Ovary (tissue), 9 donors: ENCODE measurements around the gene SCAPER. TPM values are rescaled to one million over a fixed set of nuclear protein-coding genes. Genes with fewer than 3 reads are reported as not detected.

Source experiments
- DNase-seq, 5 donors: peaks; one replicate each; pipeline ENCODE4 v3.0.0-alpha.2; 2019 to 2020
- H3K27ac ChIP-seq, 2 donors: fragments of 200-600 bp; one replicate each; pipeline versions ENCODE4 v1.5.1 to v1.8.0; 2019 to 2022
- H3K27me3 ChIP-seq: fragments of 200-600 bp; one replicate; pipeline ENCODE4 v1.8.0; 2022
- H3K36me3 ChIP-seq: fragments of 200-600 bp; sonication (generic); one replicate; pipeline ENCODE4 v1.5.1; 2019
- H3K4me1 ChIP-seq: one replicate; pipeline ENCODE4 v1.8.1; 2013; ENCODE audit warnings: mild to moderate bottlenecking, moderate library complexity; ENCODE audit not compliant: insufficient read depth
- H3K4me3 ChIP-seq: fragments of 200-600 bp; sonication (generic); one replicate; pipeline ENCODE4 v1.5.1; 2017
- H3K9me3 ChIP-seq, 2 donors: fragments of 200-600 bp in 1 of 2; sonication (generic) in 1 of 2; one replicate each; pipeline versions ENCODE4 v1.5.1 to v1.8.1; 2013 to 2019; ENCODE audit warnings: mild to moderate bottlenecking in 1 of 2, moderate library complexity in 1 of 2
- CTCF ChIP-seq, 3 donors: fragments of 450-650 bp in 2 of 3; fragments of 200-600 bp in 1 of 3; IDR thresholded peaks; one replicate each; pipeline versions ENCODE4 v1.5.1 to v1.8.0; 2016 to 2022; ENCODE audit warnings: antibody characterized with exemption in 3 of 3, mild to moderate bottlenecking in 1 of 3
- EP300 ChIP-seq: sonication (generic); formaldehyde crosslinking; IDR thresholded peaks from one replicate; pipeline ENCODE4 v1.6.1; 2017; ENCODE audit warnings: antibody characterized with exemption
- POLR2A ChIP-seq: fragments of 450-650 bp; IDR thresholded peaks from one replicate; pipeline ENCODE4 v1.6.1; 2017; ENCODE audit warnings: antibody characterized with exemption, mild to moderate bottlenecking, moderate library complexity
- WGBS, 3 donors: extraction: QIAGEN DNeasy Blood & Tissue Kit in 1 of 3; methylation state at CpG; one replicate each; pipeline versions ENCODE4 v1.1.5 to v1.1.7; 2013 to 2017; 5-methylcytosine and 5-hydroxymethylcytosine counted together
- intact Hi-C, 4 donors: fragments of 100-400 bp; cut with DNase I; formaldehyde crosslinking; loops; one replicate each; pipeline versions ENCODE4 v1.11.0 to v1.15.1; 2022 to 2023
- polyA plus RNA-seq, 2 donors: library from polyadenylated mRNA; stranded (reverse); fragments of 200-250 nt in 1 of 2; fragments of 350-450 nt in 1 of 2; fragmentation: Illumina TruSeq in 1 of 2; extraction: RNeasy Lipid Tissue Mini Kit (QIAGEN cat#74804) in 1 of 2; gene quantifications; one replicate each; pipeline ENCODE4 v1.2.3, GENCODE V29; 2013 to 2014
- total RNA-seq, 7 donors: library from RNA; depleted of rRNA in 2 of 7; stranded (reverse); fragments of >200 nt in 2 of 7; fragmentation: NEBNext Ultra II Directional in 3 of 7; extraction: Animal tissue kit (Norgen Biotek cat#: 25700) in 3 of 7; gene quantifications; one replicate each; pipeline versions ENCODE4 v1.1.0 to v1.2.4, GENCODE V29; 2016 to 2023
- donor health status: DM: no; HTN: no; CAD: no; lungs with moderate emphysema.
- donor health status: DM: no; HTN: no; CAD: no.
- donor health status: Bipolar disorder and iron deficiency.
- donor health status: DM: yes; HTN: yes; CAD: no.
- donor health status: DM: no; HTN: no; CAD: no.
- donor health status: DM: yes; HTN: yes; CAD: no.

SCAPER gene
- total and polyA plus RNA-seq, 9 donors, result 13.7 to 45.8 (median 27.9) TPM

DNA sequence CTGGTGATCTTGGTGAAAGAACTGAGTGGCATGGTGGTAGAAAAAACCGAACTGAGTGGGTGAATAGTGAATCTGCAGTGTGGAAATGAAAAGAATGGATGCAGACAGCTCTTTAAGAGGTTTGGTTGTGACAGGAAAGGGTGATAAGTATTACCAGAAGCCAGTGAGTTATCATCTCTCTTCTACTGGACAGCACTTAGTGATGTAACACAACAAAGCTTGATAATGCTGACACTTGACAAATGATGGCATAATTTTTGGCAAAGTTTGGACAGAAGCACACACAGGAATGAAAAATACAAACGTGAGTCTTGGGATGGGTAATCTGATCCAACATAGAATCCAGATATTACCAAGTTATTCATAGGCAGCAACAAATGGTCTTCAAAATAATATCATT is 456.4 kb downstream of the SCAPER start:
- Histone ChIP-seq H3K4me3 (no peak overlapping the region), H3K27ac (no peak overlapping the region), H3K36me3 (no peaks in the 10 kb centered on the region), H3K4me1 (no peaks in the 10 kb centered on the region), H3K27me3 (no peaks in the 10 kb centered on the region), H3K9me3 (no peaks in the 10 kb centered on the region)
- TF ChIP-seq EP300, result no peak
- no peak for TF ChIP-seq CTCF (IDR thresholded peaks at IDR 0.05)
- TF ChIP-seq POLR2A, result no peak
- no peak for DNase-seq
- intact Hi-C loops, result no loop called here
- 58 to 67% (median 64%) methylated on average over 2 of the region's 2 CpGs for WGBS, 3 donors

DNA sequence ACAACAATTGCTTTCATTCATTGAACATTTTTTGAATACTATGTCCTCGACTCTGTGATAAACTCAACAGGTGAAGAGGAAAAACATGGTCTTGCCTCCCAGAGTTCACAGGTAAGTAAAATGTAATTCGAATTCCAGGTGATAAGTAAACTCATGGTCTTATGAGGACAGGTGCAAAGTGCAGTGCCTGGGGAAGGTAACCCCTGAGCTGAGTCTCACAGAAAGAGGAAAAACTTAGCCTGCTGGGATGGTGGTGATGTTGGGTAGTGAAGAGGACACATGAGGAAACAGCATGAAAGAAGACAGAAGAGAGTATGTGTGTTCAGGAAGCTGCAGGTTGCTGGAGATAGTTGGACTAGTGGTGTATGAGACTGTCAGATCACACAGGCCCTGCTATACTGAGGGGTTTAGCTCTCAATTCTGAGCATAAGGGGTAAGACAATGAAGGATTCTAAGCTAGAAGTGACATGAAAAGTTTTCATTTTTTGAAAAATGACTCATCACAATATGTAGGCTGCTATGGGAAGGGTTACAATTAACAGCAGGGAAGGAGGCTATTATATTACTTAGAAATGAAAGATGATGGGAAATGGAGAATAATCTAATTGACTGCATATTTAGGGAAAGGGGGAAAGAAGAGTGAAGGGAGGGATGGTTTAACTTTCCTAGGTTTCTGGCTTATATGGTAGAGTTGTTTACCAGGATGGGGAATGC is 457.3 kb downstream of the SCAPER start:
- H3K4me3 ChIP-seq, result no peak overlapping the region
- no peaks in the 10 kb centered on the region for H3K4me1 ChIP-seq
- DNase-seq, result no peak
- no peak for TF ChIP-seq POLR2A
- TF ChIP-seq EP300, result no peak
- no peak for TF ChIP-seq CTCF (IDR thresholded peaks at IDR 0.05)
- intact Hi-C loops, result no loop called here
- WGBS, 3 donors, result 92 to 95% (median 93%) methylated on average over 2 of the region's 2 CpGs
- no peaks in the 10 kb centered on the region for H3K36me3 ChIP-seq
- H3K9me3 ChIP-seq, result no peaks in the 10 kb centered on the region
- H3K27me3 ChIP-seq, result no peaks in the 10 kb centered on the region
- H3K27ac ChIP-seq, result no peak overlapping the region

- no peaks in the 10 kb centered on the region for H3K9me3 ChIP-seq
- H3K27me3 ChIP-seq, result no peaks in the 10 kb centered on the region
- H3K36me3 ChIP-seq, result no peaks in the 10 kb centered on the region
- no peak overlapping the region for H3K4me3 ChIP-seq
- no peak for TF ChIP-seq POLR2A
- no peak for TF ChIP-seq CTCF (IDR thresholded peaks at IDR 0.05)
- no peak for TF ChIP-seq EP300
- intact Hi-C loops, result no loop called here
- H3K4me1 ChIP-seq, result no peaks in the 10 kb centered on the region
- no peak for DNase-seq
- WGBS, 3 donors, result 64 to 79% (median 68%) methylated on average over 3 of the region's 3 CpGs
- no peak overlapping the region for H3K27ac ChIP-seq
Observed at GRCh38 chr15:76440441-76440840, 464.7 kb downstream of the SCAPER start.

DNA sequence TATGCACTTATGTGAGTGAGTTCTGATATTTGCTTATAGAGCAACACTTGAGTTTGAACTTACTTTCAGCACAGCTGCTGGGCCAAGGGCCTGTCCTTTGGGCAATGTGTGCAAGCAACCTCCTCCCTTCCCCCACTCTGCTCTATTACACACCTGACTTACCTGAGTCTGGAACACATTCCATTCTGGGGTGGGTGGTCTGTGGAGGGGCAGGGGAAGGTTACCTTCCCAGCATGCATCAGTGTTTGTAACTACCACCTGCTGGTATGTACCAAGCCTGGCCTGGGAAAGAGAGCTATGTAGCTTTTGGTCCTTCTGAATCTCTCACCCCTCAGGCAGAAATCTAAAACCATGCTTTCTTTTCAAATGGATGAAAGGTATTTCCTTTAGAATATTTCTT is 465.6 kb downstream of the SCAPER start:
- H3K27me3 ChIP-seq, result no peaks in the 10 kb centered on the region
- no peaks in the 10 kb centered on the region for H3K36me3 ChIP-seq
- H3K27ac ChIP-seq, result no peak overlapping the region
- TF ChIP-seq CTCF (IDR thresholded peaks at IDR 0.05), result no peak
- no peak overlapping the region for H3K4me3 ChIP-seq
- intact Hi-C loops, result no loop called here
- H3K4me1 ChIP-seq, result no peaks in the 10 kb centered on the region
- H3K9me3 ChIP-seq, result no peaks in the 10 kb centered on the region
- DNase-seq, result no peak
